ENCODE results near the gene ERFL. TPM values are rescaled to one million over a fixed set of nuclear protein-coding genes. Genes with fewer than 3 reads are reported as not detected.

ERFL gene
- total RNA-seq, 4 donors from 2014 or later: 0.27 to 1.9 (median 0.95) TPM

DNA sequence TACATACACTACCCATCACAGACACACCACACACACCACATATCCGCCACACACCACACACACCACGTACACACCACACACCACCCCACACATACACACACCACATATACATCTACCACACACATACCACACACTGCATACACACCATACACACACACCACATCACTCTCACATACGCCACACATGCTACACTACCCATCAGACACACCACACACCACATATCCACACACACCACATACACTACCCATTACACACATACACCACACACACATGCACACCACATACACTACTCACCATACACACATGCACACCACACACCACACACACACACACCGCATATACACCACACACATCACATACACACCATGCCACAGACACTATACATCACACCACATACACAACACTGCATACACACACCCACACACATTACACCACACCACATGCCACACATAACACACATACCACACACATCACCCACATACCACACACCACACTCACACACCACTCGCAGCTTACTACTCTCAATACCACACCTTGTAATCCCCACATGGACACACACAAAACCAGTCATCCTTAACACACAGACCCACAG is 9.5 kb downstream of the ERFL start:
- H3K36me3 ChIP-seq: no peaks in the 10 kb centered on the region
- no peak overlapping the region for H3K27ac ChIP-seq
- intact Hi-C loops (cut with DNase I; ENCODE audit: low total_unique reads) (no loop called here), in situ Hi-C loops (cut with MboI; ENCODE audit: low pct_ligation_motif_present in 1 of 4, low pct_unique_long_range_greater_than_20kb in 1 of 4, low sequenced_read_pairs in 3 of 4) (no loop called here)
- TF ChIP-seq EP300 (IDR thresholded peaks at IDR 0.05; ENCODE audit: low read depth): no peak
- no peak for TF ChIP-seq POLR2A (IDR thresholded peaks at IDR 0.05)
- no peak for TF ChIP-seq POLR2AphosphoS5 (IDR thresholded peaks at IDR 0.05)
- TF ChIP-seq, protein P1, sequence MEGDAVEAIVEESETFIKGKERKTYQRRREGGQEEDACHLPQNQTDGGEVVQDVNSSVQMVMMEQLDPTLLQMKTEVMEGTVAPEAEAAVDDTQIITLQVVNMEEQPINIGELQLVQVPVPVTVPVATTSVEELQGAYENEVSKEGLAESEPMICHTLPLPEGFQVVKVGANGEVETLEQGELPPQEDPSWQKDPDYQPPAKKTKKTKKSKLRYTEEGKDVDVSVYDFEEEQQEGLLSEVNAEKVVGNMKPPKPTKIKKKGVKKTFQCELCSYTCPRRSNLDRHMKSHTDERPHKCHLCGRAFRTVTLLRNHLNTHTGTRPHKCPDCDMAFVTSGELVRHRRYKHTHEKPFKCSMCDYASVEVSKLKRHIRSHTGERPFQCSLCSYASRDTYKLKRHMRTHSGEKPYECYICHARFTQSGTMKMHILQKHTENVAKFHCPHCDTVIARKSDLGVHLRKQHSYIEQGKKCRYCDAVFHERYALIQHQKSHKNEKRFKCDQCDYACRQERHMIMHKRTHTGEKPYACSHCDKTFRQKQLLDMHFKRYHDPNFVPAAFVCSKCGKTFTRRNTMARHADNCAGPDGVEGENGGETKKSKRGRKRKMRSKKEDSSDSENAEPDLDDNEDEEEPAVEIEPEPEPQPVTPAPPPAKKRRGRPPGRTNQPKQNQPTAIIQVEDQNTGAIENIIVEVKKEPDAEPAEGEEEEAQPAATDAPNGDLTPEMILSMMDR (IDR thresholded peaks at IDR 0.05): no peak
- 87 to 88% methylated on average over 5 of the region's 5 CpGs for WGBS, 2 donors (ENCODE audit: low coverage in 1 of 2)
- H3K27me3 ChIP-seq: peaks cover 67% of the 10 kb centered on the region
- peaks cover 3 to 7% (median 3%) of the 10 kb centered on the region in 4 donors for H3K4me1 ChIP-seq
- no peaks in the 10 kb centered on the region for H3K9me3 ChIP-seq
- no peak for DNase-seq
- H3K4me3 ChIP-seq: no peak overlapping the region

DNA sequence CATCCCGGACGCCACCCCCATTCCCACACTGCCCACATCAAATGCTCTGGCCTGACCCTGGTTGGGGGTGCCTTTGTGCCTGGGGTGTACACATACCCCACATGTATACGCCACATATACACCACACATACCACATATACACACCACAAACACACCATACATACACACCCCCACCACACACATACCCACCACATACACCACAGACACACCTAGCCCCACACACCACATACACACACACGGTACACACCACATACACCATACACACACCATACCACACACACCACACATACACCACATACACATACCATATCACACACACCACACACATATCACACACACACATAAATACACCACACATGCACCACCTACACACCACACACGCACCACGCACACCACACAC is 10.2 kb downstream of the ERFL start:
- in situ Hi-C loops (cut with MboI; ENCODE audit: low pct_ligation_motif_present in 1 of 4, low pct_unique_long_range_greater_than_20kb in 1 of 4, low sequenced_read_pairs in 3 of 4) (no loop called here), intact Hi-C loops (cut with DNase I; ENCODE audit: low total_unique reads) (no loop called here)
- WGBS, 2 donors (ENCODE audit: low coverage in 1 of 2): 86 to 92% methylated on average over 3 to 6 of the region's 6 CpGs
- no peak overlapping the region for H3K4me3 ChIP-seq
- TF ChIP-seq, protein P1 (IDR thresholded peaks at IDR 0.05): no peak
- no peak for TF ChIP-seq POLR2AphosphoS5 (IDR thresholded peaks at IDR 0.05)
- TF ChIP-seq EP300 (IDR thresholded peaks at IDR 0.05; ENCODE audit: low read depth): no peak
- TF ChIP-seq POLR2A (IDR thresholded peaks at IDR 0.05): no peak
- H3K27me3 ChIP-seq: peaks cover 71% of the 10 kb centered on the region
- DNase-seq: no peak
- peaks cover 3 to 11% (median 7%) of the 10 kb centered on the region in 4 donors for H3K4me1 ChIP-seq
- H3K27ac ChIP-seq: no peak overlapping the region
- no peaks in the 10 kb centered on the region for H3K36me3 ChIP-seq
- H3K9me3 ChIP-seq: no peaks in the 10 kb centered on the region

DNA sequence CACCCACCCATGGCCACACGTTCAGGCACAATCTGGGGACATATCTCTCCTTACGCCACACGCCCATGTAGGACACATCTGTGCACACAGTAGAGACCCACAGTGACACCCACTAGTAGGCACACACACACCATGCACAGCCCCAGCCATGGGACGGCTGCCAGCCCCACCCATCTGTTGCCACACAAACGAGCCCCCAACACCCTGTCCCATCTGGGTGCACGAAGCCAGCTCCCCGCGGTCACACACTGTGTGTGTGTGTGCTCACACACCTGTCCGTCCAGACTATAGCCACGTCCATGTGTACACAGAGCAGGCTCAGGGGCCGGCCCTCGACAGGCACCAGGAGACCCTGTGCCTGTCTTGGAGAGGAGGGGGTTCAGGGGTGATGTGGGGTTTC is 10.6 kb downstream of the ERFL start:
- H3K4me1 ChIP-seq: peaks cover 3 to 16% (median 11%) of the 10 kb centered on the region in 4 donors
- H3K27me3 ChIP-seq: peaks cover 71% of the 10 kb centered on the region
- no peak overlapping the region for H3K27ac ChIP-seq
- TF ChIP-seq, protein P1 (IDR thresholded peaks at IDR 0.05): no peak
- TF ChIP-seq POLR2A (IDR thresholded peaks at IDR 0.05) (no peak), POLR2AphosphoS5 (IDR thresholded peaks at IDR 0.05) (no peak), EP300 (IDR thresholded peaks at IDR 0.05; ENCODE audit: low read depth) (no peak)
- 0 to 48% methylated on average over 1 to 12 of the region's 12 CpGs for WGBS, 2 donors (ENCODE audit: low coverage in 1 of 2)
- intact Hi-C loops (cut with DNase I; ENCODE audit: low total_unique reads): no loop called here
- DNase-seq: no peak
- H3K4me3 ChIP-seq: no peak overlapping the region
- in situ Hi-C loops (cut with MboI; ENCODE audit: low pct_ligation_motif_present in 1 of 4, low pct_unique_long_range_greater_than_20kb in 1 of 4, low sequenced_read_pairs in 3 of 4): no loop called here
- H3K36me3 ChIP-seq: no peaks in the 10 kb centered on the region
- H3K9me3 ChIP-seq: no peaks in the 10 kb centered on the region

DNA sequence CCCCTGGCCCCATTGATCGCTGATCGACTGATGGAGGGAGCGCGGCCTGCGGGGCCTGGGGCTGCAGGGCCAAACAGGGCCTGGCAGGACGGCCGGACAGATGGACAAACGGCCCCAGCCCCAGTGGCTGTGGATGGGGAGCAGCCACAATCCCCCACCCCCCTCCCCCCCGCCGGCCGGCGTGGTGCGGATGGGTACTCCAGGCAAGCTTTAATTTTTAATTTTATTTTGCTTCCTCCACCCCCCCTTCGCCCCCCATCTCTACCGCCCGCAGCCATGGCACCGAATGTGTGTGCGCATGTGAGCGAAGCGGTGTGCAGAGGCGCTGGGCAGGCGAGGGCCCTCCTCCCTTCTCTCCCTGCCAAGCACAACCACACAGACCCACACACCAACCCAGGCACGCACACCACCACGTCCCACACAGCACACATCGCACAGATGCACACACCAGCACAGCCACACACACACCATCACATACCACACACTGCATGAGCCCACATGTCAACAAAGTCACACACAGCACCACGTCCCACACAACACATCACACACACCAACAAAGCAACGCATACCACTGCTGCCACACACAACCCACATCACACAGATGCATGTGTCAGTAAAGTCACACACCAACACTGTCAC is 12.4 kb downstream of the ERFL start:
- 35% methylated on average over 27 of the region's 27 CpGs; no CpG with 5 or more reads in 1 of the 2 donors for WGBS, 2 donors (ENCODE audit: low coverage in 1 of 2)
- Histone ChIP-seq H3K4me3 (no peak overlapping the region), H3K27me3 (peaks cover 71% of the 10 kb centered on the region), H3K36me3 (no peaks in the 10 kb centered on the region), H3K9me3 (no peaks in the 10 kb centered on the region), H3K27ac (no peak overlapping the region), H3K4me1 (peaks cover 3 to 16% (median 12%) of the 10 kb centered on the region in 4 donors)
- in situ Hi-C loops (cut with MboI; ENCODE audit: low pct_ligation_motif_present in 1 of 4, low pct_unique_long_range_greater_than_20kb in 1 of 4, low sequenced_read_pairs in 3 of 4) (no loop called here), intact Hi-C loops (cut with DNase I; ENCODE audit: low total_unique reads) (no loop called here)
- no peak for DNase-seq
- TF ChIP-seq POLR2AphosphoS5 (IDR thresholded peaks at IDR 0.05) (no peak), POLR2A (IDR thresholded peaks at IDR 0.05) (no peak), EP300 (IDR thresholded peaks at IDR 0.05; ENCODE audit: low read depth) (no peak)
- TF ChIP-seq, protein P1 (IDR thresholded peaks at IDR 0.05): no peak

Measured in transverse colon (tissue), 4 donors.